Lower leg skin (tissue), 3 donors: ENCODE measurements around the gene GNAI3.

ENCODE experiments used
- POLR2A ChIP-seq, 2 donors: fragments of 450-650 bp; IDR thresholded peaks; one replicate each; pipeline ENCODE4 v1.6.1; 2016 to 2017; ENCODE audit warnings: antibody characterized with exemption in 2 of 2, mild to moderate bottlenecking in 1 of 2, moderate library complexity in 1 of 2
- TF ChIP-seq, protein P1 (sequence below), 3 donors: fragments of 450-650 bp; IDR thresholded peaks; one replicate each; pipeline ENCODE4 v1.5.1; 2016; ENCODE audit warnings: antibody characterized with exemption in 3 of 3, mild to moderate bottlenecking in 3 of 3, moderate library complexity in 2 of 3

DNA sequence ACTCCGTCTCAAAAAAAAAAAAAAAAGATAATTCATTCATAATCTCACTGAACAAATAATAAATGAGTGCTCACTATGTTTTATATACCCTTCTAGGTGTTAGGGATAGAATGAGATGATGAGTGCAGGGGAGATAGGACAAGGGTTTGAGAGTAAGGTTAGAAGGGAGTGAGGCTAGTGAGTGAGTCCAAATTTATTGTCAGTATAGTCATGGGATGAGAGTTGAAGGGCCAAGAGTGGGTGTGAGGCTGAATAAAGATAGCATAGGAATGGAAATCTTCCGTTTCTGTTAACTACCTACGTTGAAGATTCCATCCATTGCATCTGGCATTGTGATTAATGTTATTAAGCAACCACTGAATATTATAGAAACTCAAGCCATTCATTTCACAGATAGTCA, 16.8 kb downstream of the GNAI3 start:
- TF ChIP-seq, protein P1, sequence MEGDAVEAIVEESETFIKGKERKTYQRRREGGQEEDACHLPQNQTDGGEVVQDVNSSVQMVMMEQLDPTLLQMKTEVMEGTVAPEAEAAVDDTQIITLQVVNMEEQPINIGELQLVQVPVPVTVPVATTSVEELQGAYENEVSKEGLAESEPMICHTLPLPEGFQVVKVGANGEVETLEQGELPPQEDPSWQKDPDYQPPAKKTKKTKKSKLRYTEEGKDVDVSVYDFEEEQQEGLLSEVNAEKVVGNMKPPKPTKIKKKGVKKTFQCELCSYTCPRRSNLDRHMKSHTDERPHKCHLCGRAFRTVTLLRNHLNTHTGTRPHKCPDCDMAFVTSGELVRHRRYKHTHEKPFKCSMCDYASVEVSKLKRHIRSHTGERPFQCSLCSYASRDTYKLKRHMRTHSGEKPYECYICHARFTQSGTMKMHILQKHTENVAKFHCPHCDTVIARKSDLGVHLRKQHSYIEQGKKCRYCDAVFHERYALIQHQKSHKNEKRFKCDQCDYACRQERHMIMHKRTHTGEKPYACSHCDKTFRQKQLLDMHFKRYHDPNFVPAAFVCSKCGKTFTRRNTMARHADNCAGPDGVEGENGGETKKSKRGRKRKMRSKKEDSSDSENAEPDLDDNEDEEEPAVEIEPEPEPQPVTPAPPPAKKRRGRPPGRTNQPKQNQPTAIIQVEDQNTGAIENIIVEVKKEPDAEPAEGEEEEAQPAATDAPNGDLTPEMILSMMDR (IDR thresholded peaks at IDR 0.05): no peak
- TF ChIP-seq POLR2A (IDR thresholded peaks at IDR 0.05): no peak
